Activated T-cell treated with anti-CD3 and anti-CD28 coated beads for 48 hours (primary cell): ENCODE data around the gene NME9.

Experiments
- DNase-seq: peaks from one replicate; pipeline ENCODE4 v3.0.0-alpha.2; 2020; ENCODE audit warnings: low read depth

The NME9 gene

DNA sequence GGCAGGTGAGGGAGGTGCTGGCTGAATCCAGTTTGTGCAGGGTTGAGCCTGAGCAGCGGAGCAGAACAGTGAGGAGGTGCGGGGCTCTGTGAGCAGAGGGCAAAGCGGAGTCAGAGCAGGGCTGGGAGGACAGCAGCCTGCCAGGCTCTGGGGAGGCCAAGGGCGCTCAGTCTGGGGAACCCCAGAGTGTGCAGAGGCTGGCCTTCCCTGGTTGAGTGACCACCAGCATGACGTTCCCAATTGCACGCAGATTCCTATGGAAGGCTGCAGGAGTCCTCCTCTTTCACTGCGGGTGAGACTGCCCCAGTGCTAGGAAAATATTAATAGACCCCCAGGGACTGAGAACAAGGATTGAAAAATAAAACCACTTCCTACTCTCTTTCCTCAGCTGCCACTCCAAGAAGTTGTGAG, 31.9 kb upstream of the NME9 start:
- no peak for DNase-seq

DNA sequence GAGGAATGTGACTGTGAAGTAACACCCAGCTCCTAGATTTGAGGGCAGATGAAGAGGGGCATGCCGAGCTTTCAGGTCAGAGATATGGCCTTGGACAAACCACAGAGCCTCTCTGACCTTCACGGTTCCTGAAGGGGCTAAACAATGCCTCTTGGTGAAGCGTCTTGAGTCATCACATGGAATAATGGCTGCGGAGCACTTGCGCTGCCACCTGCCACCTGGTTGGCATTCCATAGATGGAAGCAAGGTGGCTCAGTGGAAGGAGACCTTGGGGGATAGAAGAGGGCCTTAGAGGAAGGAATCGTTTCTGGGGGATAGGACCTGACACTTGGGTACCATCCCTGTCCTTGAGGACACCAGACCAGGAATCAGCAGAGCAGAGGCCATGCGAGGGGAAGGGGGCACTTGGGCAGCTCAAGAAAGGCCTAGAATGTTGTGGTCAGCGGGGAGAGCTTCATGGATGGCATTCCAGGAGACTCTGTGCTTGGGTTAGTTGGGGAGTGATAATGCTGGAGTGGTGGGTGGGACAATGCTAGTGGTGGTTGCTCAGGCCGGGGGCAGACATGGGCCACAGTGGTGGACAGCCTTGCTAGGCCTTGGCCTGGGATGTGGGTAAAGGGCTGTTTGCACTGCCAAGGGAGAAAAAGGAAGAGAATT, 31.3 kb upstream of the NME9 start:
- no peak for DNase-seq

DNA sequence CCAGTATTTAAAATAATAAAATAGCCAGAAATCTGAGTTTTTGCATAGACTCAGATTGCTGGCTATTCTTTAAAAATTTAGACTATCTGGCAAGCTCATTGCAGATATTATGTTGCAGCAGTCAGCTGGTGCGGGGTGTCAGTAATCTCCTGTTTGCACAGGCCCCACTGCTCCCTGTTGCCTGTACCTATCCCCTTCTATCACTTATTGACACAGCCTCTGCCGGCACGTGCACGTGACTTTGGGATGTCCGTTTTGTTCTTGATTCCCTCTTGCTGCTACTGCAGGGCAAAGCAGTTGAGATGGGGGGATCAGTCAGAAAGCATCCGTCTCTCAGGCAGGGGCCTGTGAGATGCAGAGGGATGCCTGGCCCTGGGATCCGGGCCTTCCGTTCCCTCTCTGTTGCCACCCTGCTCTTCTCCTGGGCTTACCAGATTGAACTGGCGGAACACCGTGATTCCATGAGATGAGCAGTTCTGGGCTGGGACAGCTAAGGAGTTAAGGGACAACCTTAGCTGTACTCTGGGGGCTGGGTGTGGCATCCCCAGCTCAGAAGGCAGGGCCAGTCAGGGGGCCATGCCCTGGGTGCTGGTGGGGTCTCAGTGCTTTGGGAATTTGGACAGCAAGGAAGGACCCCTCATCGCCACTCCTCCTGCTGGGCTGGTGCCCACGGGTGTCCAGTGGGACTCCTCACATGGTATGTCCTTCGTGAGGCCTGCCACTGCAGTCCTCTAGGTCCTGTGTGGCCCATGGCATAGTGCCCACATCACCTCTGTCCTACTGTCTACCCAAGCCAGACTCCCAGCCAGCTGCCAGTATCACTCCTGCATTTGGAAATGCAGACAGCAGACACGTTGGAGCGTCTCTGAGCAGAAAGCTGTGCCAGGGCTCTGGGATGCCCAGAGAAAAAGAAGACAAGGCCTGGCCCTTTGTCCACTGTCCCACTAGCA, 30.5 kb upstream of the NME9 start:
- DNase-seq, result no peak

DNA sequence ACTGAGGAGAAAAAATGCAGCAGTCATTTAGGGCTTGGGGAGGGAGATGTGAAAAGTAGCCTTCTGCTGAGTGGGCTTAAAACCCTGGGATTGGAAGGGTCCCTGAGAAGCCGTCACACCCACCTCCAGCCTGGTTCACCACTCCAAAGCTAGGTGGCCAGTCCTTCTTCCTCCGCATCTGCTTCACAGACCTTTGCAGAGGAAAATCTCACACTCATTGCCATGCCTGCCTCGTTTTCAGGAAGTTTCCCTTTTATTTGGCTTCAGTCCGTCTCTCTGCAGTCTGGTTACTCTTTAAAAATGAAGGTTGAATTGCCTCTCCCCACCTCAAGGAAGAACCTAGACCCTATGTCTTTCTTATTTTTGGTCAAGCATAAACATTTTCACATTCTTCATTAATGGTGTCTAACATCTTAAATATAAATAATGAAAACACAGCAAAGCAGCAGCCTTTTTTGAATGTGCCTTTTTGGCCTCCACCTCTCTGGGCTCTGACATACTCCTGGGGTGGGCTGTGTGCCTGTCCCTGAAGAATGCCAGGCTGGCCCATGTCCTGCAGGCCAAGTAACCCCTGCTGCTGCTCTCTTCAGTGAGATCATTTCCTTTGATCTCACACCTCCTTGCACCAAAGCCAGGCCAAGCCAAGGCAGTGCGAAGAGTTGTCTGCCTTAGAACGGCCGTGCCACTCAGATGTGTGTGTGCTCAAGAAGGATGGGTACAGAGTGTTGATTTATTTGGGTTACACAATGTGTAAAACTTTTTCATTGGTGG, 29.7 kb upstream of the NME9 start:
- DNase-seq, result no peak

DNA sequence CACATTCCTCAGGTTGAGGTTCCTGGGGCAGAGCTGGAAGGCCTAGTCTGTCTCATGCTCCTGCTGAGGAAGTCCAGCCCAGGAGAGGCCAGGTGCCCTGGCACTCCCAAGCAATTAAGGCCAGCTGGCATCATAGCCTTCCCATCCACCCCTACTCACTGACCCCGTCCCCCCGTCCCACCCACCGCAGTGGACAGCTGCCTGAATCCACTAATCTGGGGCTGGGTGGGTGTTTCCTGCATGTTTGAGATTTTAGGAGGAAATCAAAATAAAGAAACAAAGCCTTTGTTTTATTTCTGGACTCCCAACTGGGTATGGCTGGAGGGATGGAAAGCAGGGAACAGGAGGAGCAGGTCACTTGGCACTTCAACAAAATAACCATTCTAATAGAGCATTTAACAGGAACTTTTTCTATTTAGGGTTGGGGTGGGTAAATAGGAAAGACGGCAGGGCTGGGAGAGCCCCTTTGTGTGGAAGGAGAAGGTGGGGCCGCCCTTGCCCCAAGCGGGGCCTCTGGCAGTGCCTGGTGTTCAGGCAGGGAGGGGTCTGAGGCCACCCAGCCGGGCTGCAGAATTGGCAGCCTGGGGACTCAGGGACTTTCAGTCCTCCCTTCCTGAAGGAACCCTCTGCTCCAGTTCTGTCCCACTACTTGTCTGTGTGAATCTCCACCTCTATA, 27.2 kb upstream of the NME9 start:
- no peak for DNase-seq

DNA sequence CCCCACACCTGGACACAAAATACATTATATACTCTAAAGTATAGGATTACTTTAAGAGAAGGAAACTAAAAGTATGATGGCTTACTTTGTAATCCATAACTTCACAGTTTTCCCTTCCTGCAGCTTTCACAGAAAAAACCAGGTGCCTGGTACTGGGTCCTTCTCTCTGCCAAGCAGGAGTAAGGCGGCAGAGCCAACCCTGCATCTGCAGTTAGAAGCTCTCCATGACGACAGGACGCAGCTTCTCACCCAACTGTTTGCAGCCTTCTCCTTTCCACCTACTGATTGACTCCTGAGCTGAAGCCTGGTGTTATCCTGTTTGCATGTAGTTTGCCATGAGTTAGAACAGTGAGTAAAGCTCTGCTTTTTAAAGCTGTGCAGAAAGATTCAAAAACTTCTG, 25.4 kb upstream of the NME9 start:
- DNase-seq, result no peak

DNA sequence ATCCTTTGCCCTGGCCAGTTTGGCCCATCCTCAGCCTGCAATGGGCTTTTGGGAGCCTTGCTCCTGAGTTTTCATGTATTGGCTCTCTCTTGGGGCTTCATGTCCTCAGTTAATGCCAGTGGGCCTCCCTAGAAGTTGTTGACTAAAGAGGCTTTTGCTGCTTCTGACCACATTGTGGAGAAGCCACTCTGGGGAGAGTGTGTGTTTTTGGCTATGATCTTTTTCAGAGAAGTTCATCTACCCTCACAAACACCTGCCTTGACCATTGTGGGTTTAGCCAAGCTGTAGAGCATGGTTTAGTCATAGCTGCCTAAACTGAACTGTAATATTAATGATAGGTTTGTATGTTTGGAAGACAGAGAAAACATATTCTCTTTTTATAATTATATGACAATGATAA, 24.7 kb upstream of the NME9 start:
- DNase-seq, result no peak

DNA sequence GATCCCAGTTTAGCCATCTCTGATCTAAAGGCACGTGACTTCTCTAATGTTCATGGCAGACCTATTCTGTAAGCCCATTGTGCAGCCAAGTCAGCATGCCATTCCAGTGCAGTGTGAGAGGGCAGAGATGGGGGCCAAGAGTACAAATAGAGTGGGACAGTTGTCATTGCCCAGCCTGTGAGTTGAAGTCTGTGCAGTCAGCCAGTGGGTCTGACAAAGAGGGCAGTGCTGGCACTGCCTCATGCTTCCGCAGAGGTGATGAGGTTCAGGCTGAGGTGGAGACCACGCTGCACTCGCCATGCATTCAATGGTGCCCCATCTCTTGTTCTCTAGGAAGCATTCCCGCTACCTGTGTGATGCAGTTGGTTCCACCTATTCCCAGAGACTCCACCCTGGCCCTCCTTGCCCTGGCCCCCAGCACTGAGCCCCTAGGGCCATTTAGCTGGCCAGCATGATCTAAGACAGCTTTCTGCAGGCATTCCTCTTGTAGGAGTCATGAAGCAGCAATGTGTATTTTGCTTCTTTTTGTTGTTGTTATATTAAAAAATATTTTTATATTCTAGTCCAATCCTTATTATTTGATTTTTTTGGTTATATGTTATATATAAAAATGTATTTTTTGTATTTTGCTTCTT, 22.4 kb upstream of the NME9 start:
- DNase-seq, result no peak

DNA sequence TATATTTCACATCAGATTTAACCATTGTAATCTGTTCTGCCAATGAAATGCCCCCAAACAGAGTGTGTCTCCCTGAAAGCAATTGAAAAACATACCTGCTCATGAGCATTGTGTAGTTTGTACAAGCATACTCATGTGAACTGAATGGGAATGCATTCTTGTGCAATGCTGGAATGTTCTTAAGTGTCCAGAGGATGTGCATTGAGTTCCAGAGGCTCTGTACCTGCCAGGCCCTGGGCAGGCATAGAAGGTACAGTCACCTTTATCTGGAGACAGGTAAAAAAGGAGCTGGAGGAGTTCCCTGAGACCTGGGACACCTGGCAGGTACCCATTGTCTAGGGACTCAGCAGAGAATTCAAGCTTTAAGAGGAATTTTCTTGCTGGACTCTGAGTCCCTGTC, 21.5 kb upstream of the NME9 start:
- DNase-seq, result no peak

DNA sequence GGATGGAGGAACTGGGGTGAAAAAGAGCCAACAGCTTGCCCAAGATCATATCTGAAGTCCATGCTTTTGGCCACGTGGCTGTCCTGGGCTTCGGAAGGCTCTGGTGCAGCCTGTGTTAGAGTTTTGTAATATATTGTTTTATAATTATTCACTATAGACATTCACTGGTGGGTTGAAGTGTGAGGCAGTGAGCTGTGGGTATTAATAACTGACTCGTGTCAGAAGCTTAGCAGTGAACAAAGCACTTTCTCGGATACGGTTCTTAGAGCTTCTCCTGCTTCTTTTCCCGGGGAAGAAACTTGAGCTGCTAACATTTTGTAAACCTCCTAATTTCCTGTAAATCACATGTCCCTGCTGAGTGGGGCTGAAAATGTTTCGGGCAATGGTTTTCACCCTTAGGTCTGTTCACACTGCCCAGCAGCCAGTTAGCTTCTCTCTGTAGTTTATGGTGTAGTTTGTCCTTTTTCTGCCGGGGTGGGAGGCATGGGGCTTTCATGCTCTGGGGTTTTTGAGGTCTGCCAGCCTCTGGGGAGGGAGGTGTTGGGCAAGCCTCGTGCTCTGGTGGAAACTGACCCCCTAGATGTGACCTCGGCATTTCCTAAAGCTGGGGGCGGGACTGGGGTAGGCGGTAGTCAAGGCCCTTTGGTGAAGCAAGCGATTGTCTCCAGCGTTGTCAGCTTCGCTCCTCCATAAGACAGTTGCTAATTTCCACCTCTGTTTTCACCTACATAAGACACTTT, 20.4 kb upstream of the NME9 start:
- DNase-seq, result no peak

DNA sequence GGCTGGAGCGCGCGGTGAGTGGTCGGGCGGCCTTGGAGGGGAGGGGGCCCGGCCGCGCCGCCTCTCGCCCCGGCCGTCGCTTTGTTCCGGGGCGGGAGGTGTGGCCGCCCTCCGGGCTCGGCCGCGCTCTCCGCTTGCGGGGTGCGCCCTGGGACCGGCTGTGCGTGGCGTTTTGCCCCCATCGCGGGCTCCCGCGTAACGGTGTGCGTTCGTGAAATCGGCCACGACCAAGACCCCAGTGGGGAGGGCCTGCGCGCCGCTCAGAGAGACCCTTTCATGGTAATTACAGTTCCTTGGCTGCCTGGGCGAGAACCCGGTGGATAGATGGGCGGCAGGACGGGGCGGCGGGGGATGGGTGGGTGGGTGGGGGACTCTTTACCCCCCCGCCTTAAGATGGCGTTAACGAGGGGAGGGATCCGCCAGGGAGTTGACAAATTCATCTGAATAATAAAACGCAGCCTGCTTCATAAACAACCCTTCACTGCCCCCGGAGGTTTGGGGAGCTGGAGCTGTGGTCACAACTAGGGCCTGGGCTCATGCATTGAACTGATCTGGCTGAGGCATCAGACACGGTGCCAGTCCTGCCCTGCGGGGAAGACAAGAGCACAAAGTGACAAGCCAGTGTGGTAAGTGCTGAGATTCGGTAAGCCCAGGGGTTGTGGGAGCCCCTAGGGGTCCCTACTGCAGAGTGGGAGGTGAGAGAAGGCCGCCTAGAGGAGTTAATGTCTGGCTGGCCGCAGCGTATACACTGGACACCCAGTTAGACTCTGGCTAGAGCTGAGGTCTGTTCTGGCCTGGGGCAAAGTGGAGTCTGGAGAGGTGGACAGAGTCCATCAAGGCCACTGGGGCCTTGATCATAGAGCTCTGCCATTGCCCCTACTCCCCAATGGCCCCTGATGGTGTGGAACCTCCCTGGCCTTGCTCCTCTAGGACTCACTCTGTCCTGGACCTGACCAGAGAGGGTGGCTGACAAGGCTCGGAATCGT, 19.4 kb upstream of the NME9 start:
- DNase-seq, result no peak

DNA sequence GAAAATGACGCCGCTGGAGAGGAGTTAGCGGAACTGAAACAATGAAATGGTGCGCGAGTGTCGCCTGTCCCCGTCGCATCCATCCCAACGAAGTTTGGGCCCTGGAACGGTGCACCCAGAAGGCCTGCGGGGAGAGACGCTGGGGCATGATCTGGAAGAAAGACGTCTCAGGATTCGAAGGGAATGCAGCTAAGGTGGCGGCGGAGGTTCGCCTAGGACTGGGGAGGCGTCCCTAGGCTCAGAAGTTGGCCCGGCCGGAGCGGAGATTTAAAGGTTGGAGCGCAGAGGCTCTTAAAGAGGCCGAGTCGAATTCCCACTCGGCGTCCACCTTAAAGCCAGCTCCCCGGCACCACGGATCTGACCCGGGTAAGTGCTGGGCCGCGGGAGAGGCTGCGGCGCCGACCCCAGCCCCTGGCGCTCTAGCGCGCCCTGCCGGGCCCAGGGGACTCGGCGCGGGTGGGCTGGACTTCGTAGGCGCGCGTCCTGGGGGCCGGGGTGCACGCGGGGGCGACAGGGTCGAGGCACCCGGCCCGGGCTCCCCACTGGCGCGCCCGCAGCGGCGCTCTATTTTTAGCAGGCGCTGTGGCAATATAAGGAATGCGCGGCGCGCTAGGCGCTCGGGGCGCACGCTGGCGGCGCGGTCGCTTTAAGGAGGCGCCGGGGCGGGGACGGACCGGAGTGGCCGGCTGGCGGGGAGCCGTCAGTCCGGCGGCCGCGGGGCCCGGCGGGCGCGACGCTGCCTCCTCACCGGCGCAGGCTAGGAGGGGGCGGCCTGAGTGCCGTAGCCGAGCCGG, 18.5 kb upstream of the NME9 start, which contains the start of gene MRAS:
TSS of gene MRAS (plus strand) at position 620 of the 794 bp plus-strand sequence. CDS start 24,305 bp downstream, outside the sequence.
- peak; percentile 17 for DNase-seq

DNA sequence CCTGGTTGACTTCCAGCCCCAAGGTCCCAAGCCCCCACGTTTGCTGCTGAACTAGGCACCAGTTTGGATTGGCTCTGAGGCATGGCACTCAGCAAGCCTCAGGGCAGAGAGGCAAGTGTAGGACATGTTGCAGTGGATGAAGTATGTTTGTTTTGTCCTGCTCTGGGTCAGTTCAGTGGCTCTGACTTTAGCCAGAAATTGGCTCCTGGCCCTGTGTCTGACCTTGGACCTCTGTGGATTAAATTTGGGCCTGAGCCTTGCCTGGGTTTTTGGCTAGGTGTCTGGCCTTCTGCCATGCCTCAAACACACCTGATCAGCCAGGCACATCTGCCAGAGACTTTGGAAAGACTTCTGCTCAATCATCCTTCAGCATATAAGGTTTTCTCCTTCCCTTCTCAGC, 15.1 kb upstream of the NME9 start:
- no peak for DNase-seq

DNA sequence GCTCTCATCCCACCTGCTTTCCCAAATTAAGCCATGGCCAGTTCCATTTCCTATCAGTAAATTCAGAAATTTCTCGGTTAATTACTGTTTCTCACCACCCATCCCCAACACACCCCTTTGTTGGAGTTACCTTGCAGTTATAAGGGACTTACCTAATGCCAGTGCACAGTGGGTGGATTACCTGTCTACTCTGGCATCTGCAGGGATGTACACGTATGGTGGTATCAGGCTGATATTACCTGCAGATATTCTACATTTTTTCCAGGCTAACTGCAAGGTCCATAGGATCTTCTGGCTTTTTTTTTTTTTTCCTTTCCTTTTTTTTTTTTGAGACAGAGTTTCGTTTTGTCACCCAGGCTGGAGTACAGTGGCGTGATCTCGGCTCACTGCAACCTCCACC, 10.9 kb upstream of the NME9 start:
- no peak for DNase-seq

DNA sequence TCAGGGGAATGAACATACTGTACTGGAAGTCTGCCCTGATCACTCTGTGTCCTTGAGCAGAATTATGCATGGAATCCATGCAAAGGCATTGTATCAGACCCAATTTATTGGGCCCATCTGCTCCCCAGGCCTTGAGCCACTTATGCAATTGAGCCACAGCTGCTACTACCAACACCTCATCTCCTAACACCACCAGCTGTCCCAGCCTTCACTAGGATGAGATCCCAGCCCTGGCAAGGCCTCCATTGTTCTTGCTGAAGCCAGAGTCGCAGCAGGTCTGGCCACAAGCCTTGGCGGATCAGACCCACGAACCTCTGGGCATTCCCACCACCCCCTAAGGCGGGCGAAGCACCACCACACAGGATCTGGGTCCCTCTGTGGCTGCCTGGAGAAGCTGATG, 9.2 kb upstream of the NME9 start:
- no peak for DNase-seq

DNA sequence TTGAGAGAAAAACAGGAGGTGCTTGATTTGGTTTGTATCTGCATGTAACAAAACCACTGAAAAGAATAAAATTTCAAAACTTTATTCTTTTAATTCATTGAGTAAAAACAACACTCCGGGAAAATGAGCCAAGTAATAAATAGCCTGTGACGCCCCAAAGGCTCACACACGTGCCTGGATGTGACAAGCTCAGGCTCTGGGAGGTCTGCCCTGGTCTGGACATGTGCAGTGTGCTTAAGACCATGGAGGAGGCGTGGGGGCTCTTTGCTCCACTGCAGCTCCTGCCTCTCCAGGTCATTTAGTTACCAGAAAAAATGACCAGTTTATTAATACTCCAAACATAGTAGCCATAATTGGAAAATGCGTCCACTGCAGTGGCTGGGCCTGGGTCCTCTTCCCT, 8.6 kb upstream of the NME9 start:
- DNase-seq, result no peak

DNA sequence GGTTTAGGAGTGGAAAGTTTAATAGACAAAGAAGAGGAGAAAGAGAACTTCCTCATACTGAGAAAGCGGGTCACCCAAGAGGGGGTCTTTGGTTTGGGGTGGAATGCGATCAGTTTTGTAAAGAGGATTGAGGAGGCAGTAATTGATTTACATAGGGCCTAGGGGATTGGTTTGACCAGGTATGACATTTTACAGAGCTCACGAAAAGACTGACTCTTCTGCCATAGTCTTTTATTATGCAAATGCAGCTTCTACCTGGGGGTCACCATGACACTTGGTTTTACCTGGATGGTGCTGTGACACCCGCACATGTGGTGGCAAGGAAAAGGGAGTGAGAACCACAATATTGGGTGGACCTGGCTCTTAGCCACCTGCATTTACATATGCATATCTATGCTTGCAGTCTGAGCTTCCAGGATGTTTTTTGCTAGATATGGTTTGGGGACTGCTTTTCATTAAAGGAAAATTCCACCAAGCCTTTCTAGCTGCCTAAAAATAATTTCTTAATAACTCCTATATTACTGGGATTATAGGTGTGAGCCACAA, 6.9 kb upstream of the NME9 start:
- no peak for DNase-seq

DNA sequence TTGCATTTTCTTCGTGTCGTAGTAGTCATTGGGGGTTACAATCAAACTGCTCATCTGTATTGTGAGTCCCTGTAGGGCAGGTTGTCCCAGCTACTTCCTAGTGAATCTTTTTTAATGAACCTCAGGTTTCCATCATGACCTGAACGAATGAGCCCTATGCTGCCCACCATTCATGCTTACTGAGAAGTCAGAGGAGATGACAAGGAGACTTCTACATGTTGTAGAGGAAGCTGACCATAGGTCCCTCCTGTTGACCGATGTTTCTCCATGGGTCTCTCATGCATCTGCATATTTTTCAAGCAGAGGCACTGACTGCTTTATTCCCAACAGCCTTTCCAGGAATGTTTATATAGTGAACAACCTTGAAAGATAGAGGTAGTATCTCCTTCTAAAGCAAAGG, 5.0 kb upstream of the NME9 start:
- DNase-seq, result no peak
